ENCODE results near the gene PRPSAP1.

The PRPSAP1 gene, protein sequence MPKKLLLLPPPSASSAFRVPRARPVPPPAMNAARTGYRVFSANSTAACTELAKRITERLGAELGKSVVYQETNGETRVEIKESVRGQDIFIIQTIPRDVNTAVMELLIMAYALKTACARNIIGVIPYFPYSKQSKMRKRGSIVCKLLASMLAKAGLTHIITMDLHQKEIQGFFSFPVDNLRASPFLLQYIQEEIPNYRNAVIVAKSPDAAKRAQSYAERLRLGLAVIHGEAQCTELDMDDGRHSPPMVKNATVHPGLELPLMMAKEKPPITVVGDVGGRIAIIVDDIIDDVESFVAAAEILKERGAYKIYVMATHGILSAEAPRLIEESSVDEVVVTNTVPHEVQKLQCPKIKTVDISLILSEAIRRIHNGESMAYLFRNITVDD

GRCh38 chr17:76353599-76354316 lies at the start of gene PRPSAP1:
Gene PRPSAP1, minus strand, starts transcription at chr17:76353916. Its CDS starts 213 bp downstream, at chr17:76353703.
- DNase-seq (ENCODE audit: low spot score), result peak; percentile 98

DNA sequence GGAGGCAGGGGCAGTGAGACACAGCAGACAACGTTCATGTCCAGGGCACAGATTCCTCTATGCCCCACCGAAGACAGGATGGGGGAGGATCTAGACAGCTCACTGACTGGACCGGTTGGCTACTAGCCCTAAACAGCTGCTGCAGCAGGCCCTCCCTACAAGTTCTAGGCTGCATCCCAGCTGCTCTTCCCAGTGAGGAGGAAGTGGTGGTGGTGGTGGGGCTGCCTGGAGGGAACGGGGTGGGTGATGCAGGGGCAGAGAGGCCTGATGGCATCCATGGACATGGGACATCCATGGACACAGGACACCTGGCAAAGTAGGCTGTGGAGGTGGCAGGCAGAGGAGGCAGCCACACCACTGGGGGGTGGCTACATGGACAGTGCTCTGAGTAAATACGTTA lies 49.0 kb upstream of the PRPSAP1 start:
- DNase-seq (ENCODE audit: low spot score), result no peak

DNA sequence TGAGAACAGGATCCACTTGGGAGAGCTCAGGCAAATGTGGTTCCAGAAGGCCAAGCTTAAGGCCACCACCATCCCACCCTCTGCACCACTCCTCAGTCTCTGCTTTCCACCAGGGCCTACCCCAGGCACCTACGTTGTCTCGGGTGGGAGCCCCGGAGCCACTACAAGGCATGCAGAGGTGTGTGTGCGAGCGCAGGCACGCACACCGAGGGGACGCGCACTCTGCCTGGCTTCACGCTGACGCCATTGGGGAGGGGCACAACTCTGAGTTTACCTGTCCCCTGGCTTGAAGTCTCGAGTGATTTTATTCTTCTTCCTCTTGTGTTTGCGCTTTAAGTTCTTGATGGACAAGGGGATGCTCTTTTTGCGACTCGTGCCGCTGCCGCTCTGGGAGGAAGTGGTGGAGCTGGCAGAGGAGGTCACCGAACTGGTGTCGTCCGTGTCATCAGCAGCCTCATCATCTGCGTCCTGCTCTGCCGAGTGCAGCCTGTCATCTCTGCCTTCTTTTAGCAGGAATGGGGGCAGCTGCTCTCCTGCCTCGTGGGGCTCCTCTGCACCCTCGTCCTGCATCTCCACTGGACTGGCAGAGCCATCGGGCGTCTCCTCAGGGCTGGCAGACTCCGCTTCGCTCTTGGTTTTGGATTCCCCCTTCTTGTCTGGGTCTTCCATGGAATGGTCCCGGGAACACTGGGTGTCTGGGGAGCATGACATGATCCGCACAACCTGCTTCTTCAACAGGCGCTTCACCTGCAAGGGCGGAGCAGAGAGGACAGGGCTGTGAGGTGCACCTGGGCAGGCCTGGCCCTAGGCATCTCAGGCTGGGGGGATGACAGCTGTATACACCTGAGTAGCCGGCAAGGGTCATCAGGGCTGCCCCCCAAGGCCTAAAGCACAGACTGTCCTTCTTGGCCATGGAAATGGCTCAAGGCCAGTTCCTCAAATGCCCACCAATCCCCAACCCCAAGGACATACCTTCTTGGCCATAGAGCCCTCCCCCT lies 45.8 kb upstream of the PRPSAP1 start:
- no peak for DNase-seq (ENCODE audit: low spot score)

DNA sequence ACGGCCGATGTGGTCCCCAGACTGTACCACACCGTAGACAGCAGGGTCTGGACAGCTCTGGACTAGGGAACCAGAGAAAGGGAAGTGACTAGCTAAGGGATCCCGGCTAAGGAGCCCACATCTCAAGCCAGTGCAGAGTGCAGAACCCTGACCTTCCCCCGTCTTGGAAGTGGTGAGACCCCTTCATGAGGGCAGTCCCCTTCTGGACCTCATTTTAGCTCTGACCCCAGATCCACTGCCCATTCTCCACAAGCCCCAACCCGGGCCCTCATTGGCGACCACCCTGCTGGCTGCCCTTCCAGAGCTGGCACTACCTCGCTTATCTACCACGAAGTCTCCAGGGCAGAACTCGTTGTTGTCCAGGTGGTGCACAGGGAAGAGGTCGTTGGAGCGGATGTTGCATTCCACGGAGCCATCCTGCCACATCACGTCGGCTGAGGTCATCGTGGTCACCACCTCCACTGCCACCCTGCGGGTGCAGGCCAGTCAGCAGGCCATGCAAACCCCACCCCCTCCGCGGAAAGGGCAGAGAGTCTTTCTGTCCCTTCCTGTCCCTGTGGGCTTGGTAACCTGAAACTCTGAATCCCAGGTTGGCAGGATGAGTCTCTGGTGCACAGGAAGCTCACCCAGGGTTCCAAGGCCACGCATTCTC lies 44.9 kb upstream of the PRPSAP1 start:
- DNase-seq (ENCODE audit: low spot score), result no peak

DNA sequence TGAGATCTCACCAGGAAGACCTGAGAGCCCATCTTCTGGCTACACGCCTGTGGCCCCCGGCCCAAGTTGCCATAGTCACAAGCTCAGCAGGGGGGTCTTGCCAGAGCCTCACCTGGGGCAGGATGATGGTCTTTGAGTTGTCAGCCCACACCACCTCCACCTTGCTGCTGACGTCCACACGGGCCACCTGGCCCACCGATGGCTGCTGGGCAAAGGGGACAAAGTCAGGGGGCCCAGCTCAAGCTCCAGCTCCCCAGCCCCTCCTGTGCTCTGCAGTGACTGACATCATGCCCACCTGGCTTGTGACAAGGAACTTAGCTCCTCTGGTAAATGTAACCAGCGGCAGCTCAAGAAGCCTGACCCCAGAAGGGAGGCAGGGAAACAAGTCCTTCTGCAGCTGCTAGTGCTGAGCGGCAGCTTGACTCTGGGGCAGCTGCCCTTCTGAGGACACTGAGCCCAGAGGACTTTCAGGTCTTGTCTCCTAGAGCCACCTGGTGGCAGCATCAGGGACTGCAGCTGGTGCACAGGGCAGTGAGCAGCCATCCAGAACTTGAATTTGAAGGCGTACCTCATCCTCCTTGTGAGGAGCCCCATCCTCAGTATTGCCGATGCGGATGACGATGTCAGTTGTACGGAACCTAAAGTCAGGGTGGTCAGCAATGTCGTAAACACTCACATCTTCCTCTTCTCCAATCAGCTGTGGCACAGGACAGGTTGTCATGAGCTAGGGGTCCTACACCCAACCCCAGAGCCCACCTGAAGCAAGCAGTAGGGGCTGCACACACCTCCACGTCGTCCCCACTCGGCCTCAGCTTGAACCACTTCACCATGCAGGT lies 44.2 kb upstream of the PRPSAP1 start:
- peak; percentile 93 for DNase-seq (ENCODE audit: low spot score)

GRCh38 chr17:76397184-76397583 lies 43.5 kb upstream of the PRPSAP1 start:
- DNase-seq (ENCODE audit: low spot score), result no peak

GRCh38 chr17:76395980-76396379 lies 42.3 kb upstream of the PRPSAP1 start:
- DNase-seq (ENCODE audit: low spot score), result no peak

- no peak for DNase-seq (ENCODE audit: low spot score)
Measured at GRCh38 chr17:76394166-76394565, 40.5 kb upstream of the PRPSAP1 start.

DNA sequence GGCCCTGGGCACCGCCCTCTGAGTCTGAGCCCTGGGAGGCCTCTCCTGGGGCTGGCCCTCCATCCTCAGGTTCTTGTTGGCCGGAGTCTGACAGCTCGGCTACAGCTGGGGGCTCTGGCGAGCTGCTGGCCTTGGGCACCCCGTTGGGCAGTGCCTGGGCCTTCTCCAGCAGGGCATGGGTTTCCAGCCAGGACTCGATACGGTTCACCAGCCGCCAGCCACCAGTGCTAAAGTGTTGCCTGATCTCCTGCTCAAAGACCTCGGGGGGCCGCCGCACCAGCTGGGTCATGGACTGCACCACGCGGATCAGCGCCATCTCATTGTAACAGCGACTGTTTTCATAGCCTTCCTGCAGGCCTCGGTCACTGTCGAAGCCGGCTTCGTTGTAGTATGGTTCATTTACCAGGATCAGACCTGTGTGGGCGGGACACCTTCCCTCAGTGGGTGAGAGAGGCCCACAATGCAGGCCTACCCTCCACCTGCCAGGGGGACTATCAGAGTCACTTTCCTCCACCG lies 37.5 kb upstream of the PRPSAP1 start:
- no peak for DNase-seq (ENCODE audit: low spot score)

DNA sequence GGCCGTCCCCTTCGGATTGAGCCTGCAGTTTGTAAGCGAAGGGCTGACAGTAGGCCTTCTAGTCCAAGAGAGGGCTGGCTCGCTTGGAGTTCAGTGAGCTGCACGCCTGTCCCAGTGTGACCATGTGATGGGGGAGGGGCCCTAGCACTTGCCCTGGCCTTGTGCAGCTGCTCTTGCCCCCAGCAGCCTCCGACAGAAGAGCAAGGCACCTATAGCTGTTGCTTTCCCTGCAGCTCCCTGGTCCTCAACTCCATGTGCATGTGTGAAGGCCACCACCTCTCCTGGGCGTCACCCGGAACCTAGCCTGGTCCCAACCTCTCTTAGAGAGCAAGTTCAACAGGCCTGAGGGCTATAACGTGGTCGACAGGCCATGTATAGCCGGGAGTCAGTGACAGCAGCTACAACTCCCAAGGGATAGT lies 36.3 kb upstream of the PRPSAP1 start:
- DNase-seq (ENCODE audit: low spot score), result no peak

GRCh38 chr17:76388966-76389888 lies 35.5 kb upstream of the PRPSAP1 start:
- DNase-seq (ENCODE audit: low spot score), result no peak

GRCh38 chr17:76386966-76387765 lies 33.5 kb upstream of the PRPSAP1 start:
- no peak for DNase-seq (ENCODE audit: low spot score)

- DNase-seq (ENCODE audit: low spot score), result peak; percentile 96
Measured at GRCh38 chr17:76385892-76386786, 32.4 kb upstream of the PRPSAP1 start.

GRCh38 chr17:76384987-76385891 lies 31.5 kb upstream of the PRPSAP1 start:
- DNase-seq (ENCODE audit: low spot score), result peak; percentile 76

GRCh38 chr17:76384222-76384986 lies 30.7 kb upstream of the PRPSAP1 start, which contains the start of gene SPHK1:
Gene SPHK1, plus strand, starts transcription at chr17:76384609. Its CDS starts 1,036 bp downstream, at chr17:76385645.
- peak; percentile 92 for DNase-seq (ENCODE audit: low spot score)

All from D341Med (cell line).